ENCODE measurements around the gene DDX5.

DNA sequence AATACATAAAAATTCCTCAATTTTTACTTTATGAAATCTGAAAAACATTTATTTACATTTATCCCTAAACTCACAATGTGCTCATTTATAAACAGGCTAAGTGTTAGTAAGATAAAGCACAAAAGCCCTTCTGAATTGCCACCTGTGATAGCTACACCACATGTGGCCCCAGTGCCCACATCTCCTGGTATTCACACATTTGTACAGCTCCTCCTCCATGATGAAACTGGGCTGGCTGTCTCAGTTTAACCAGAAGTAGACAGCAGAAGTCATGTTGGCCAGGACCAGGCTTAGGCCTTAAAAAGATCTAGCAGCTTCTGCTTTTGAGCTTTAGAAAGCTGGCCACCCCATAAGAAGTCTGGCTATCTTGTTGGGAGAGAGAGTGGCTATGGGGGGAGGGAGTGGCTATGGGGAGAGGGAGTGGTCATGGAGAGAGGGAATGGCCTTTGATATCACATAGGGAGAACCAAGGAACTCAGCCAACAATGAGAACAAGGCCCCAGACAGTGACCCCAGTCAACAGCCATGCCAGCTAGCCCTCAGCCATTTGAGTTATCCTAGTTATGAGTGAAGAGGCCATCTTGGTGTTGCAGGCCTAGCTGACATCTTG, 48.0 kb upstream of the DDX5 start:
- TF ChIP-seq, protein P1, sequence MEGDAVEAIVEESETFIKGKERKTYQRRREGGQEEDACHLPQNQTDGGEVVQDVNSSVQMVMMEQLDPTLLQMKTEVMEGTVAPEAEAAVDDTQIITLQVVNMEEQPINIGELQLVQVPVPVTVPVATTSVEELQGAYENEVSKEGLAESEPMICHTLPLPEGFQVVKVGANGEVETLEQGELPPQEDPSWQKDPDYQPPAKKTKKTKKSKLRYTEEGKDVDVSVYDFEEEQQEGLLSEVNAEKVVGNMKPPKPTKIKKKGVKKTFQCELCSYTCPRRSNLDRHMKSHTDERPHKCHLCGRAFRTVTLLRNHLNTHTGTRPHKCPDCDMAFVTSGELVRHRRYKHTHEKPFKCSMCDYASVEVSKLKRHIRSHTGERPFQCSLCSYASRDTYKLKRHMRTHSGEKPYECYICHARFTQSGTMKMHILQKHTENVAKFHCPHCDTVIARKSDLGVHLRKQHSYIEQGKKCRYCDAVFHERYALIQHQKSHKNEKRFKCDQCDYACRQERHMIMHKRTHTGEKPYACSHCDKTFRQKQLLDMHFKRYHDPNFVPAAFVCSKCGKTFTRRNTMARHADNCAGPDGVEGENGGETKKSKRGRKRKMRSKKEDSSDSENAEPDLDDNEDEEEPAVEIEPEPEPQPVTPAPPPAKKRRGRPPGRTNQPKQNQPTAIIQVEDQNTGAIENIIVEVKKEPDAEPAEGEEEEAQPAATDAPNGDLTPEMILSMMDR (IDR thresholded peaks at IDR 0.05), result no peak
- TF ChIP-seq POLR2A (IDR thresholded peaks at IDR 0.05), result no peak

Data from ovary (tissue), 3 donors.